ENCODE measurements around the gene RBM18. TPM values are rescaled to one million over a fixed set of nuclear protein-coding genes. Genes with fewer than 3 reads are reported as not detected.

RBM18 gene, protein sequence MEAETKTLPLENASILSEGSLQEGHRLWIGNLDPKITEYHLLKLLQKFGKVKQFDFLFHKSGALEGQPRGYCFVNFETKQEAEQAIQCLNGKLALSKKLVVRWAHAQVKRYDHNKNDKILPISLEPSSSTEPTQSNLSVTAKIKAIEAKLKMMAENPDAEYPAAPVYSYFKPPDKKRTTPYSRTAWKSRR
- total RNA-seq (2022; extraction: Qiagen RNA extraction) = 18.1 to 23.5 TPM (median 21.7 TPM) in 5 replicates

DNA sequence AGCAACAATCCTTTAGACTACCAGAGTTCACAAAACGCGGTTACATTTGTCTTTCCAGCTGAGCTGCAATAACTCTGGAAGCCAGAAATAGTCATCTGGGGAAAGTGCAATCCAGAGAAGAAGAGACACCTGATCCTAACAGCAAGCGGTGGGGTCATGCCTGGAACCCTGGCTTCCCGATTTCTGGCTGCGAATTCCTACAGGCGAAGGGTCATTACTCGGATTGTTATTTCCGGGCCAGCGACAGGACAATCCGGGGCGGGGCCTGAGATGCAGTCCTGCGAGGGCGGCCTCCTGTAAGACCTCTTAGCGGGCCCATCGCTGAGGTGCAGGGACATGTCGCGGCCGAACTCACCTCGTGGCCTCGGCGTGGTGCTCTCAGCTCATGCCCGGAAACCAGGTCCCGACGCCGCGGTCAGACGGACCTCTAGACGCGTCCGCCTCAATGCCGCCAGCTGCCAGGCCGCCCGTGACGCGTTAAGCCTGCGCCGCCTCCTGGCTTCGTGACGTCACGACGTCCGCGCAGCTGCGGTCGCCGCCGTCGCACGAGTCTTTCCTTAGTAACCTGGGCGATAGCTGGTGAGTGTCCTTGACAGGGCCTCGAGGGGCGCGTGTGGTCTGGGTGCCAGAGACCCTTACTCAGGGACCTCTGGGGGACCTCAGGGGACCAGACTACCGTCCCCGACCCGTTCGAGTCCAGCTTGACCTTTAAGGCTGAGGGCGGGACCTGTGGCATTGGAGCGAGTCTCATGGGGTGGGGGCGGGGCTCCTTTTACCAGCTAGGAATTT is at the start of gene RBM18, which contains the start of gene MRRF:
Gene RBM18 (minus strand): TSS at position 481 of the 789 bp plus-strand sequence. CDS start 3,348 bp downstream, outside the sequence.
Gene MRRF (plus strand): TSS at position 523 of the 789 bp plus-strand sequence. CDS start 6,010 bp downstream, outside the sequence.

DNA sequence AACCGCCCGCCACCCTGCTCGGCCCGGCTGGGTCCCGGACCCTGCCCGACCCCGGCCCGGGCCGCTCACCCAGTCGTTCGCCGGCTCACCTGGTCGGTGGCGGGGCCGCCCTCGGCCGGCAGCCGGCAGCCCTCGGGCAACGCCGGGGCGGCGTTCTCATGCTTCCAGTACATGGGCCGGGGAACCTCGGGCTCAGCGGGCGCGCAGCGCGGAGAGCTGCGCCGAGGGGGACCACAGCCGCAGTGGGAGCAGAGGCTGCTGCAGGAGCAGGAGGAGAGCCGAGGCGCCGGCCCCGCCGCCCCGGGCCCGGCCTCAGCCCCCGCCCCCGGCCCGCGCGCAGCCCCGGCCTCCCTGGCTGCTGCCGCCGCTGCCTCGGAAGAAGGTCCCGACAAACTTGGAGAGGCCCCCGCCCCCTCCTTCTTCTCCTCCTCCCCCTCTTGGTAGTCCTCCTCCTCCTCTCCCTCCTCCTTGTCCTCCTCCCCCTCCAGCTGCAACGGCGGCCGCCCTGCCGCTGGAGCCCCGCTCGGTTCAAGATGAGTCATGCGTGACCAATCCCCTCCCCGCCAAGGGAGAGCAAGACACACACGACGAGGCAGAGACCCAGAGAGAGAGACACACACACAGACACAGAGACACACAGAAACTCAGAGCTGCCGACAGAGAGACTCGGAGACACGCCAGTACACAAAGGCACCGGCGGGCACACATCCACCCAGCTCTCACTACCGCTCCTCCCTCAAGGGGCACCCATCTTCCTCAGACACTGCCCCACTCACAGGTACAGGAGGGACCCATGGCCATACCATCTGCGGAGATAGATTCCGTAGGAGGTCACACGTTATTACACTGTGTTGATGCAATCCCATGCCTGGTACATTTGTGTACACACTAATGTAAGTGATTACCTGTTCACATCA is 35.8 kb downstream of the RBM18 start, which contains the start of gene LHX6:
Gene LHX6 (minus strand): TSS at position 390 of the 917 bp plus-strand sequence. CDS start 217 bp downstream, at position 173.

Other genes starting within 250 kb of the RBM18 start
- 2.9 to 5.3 TPM (median 4.6 TPM) in 5 replicates for gene TTLL11, start 171.5 kb downstream of the RBM18 start, total RNA-seq (2022; extraction: Qiagen RNA extraction)
- gene NDUFA8, start 105.1 kb downstream of the RBM18 start, total RNA-seq (2022; extraction: Qiagen RNA extraction) = 101 to 119 TPM (median 113 TPM) in 5 replicates
- not detected in 5 replicates for gene MORN5, start 104.9 kb downstream of the RBM18 start, total RNA-seq (2022; extraction: Qiagen RNA extraction)
- 1.9 to 2.4 TPM (median 2.1 TPM) in 5 replicates for gene LHX6, start 35.9 kb downstream of the RBM18 start, total RNA-seq (2022; extraction: Qiagen RNA extraction)
- gene MRRF, start within 50 bp of the RBM18 start, total RNA-seq (2022; extraction: Qiagen RNA extraction) = 62.3 to 76.7 TPM (median 66.0 TPM) in 5 replicates
- gene PTGS1, start 106.2 kb upstream of the RBM18 start, total RNA-seq (2022; extraction: Qiagen RNA extraction) = 1.5 to 2.1 TPM (median 1.7 TPM) in 5 replicates
- gene OR1J1, start 213.1 kb upstream of the RBM18 start, total RNA-seq (2022; extraction: Qiagen RNA extraction) = not detected in 5 replicates
- gene OR1J2, start 246.0 kb upstream of the RBM18 start, total RNA-seq (2022; extraction: Qiagen RNA extraction) = not detected in 5 replicates

Data from A549 treated with Mapracorat at 1 μM for 4 hours (cell line).